ENCODE results near the gene MACROD2. TPM values are rescaled to one million over a fixed set of nuclear protein-coding genes. Genes with fewer than 3 reads are reported as not detected.

The MACROD2 gene
- total RNA-seq, 4 donors from 2014 or later = 8.7 to 17.8 (median 10.8) TPM

DNA sequence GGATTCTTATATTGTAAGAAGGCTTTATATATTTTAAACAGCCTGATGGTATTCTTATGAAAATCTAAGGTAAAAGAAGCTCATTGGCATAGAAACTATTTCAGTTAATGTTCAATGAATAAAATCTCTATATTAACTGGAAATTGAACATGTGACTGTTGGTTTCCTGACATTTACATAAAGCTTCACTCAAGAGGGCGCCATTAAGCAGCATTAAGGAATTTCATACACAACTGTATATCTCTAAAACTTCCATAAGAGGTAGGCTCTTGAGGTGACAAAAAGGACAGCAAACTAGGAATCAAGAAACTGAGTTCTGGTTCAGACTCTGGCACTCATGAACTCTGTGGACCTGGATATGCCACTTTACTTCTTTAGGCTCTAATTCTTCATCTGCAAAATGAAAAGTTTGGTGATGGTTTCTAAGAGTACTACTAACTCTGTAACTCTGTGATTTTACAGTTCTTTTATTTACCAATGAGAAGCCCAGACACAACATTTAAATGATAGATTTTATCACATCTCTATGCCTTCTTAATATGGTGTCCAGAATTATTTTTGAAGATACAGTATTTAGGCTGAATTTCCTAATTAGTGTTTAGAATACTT lies 194.6 kb downstream of the MACROD2 start:
- intact Hi-C loops (cut with DNase I) = no loop called here
- no peak overlapping the region for H3K4me3 ChIP-seq (replicated peaks in 1 of 3)
- no peaks in the 10 kb centered on the region for H3K27me3 ChIP-seq
- no peaks in the 10 kb centered on the region for H3K4me1 ChIP-seq
- H3K9me3 ChIP-seq = no peaks in the 10 kb centered on the region
- no peak for DNase-seq
- no peak overlapping the region for H3K27ac ChIP-seq
- 38 to 46% methylated on average over 1 of the region's 1 CpG for WGBS, 2 donors
- TF ChIP-seq POLR2A (IDR thresholded peaks at IDR 0.05) = no peak
- H3K36me3 ChIP-seq = no peaks in the 10 kb centered on the region

DNA sequence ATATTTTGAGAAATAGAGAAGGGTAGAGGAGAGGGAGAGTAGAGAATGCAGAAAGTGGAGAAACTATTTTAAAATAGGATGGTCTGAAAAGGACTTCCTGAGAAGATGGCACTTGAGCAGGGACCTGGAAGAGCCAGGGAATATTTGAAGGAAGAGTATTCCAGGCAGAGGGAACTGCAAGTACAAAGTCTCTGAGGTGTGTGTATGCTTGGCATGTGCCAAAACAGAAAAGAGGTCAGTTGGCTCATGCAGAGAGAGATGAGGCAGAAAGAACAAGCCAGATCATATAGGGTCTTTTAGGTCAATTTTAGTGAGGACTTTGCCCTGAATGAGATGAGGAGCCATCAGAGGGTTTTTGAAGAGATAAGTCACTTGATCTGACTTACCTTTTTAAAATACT lies 196.2 kb downstream of the MACROD2 start:
- H3K27me3 ChIP-seq = no peaks in the 10 kb centered on the region
- no peak overlapping the region for H3K27ac ChIP-seq
- H3K4me3 ChIP-seq (replicated peaks in 1 of 3) = no peak overlapping the region
- intact Hi-C loops (cut with DNase I) = no loop called here
- H3K36me3 ChIP-seq = no peaks in the 10 kb centered on the region
- DNase-seq = no peak
- no peaks in the 10 kb centered on the region for H3K9me3 ChIP-seq
- no peaks in the 10 kb centered on the region for H3K4me1 ChIP-seq
- TF ChIP-seq POLR2A (IDR thresholded peaks at IDR 0.05) = no peak
- TF ChIP-seq, protein P1, sequence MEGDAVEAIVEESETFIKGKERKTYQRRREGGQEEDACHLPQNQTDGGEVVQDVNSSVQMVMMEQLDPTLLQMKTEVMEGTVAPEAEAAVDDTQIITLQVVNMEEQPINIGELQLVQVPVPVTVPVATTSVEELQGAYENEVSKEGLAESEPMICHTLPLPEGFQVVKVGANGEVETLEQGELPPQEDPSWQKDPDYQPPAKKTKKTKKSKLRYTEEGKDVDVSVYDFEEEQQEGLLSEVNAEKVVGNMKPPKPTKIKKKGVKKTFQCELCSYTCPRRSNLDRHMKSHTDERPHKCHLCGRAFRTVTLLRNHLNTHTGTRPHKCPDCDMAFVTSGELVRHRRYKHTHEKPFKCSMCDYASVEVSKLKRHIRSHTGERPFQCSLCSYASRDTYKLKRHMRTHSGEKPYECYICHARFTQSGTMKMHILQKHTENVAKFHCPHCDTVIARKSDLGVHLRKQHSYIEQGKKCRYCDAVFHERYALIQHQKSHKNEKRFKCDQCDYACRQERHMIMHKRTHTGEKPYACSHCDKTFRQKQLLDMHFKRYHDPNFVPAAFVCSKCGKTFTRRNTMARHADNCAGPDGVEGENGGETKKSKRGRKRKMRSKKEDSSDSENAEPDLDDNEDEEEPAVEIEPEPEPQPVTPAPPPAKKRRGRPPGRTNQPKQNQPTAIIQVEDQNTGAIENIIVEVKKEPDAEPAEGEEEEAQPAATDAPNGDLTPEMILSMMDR (IDR thresholded peaks at IDR 0.05) = no peak

DNA sequence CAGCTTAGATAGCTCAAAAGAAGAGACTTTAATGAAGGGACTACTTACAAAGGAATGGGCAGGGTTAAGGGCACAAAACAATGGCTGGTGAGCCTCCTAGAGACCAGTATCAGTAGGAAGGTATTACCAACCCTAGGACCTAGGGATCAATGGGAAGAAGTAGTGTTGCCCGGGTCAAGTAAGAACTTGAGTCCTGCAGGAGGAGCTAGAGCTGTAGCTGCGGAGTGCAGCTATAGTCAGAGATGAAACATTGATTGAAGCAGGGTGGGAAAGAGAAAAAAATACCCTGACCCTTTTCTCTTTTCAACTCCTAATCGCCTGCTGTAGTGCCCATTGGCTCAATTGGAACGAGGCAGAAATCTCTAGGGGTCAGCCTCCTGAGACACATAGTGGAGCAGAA lies 198.1 kb downstream of the MACROD2 start:
- Histone ChIP-seq H3K27me3 (no peaks in the 10 kb centered on the region), H3K4me3 (replicated peaks in 1 of 3) (no peak overlapping the region), H3K27ac (no peak overlapping the region), H3K9me3 (no peaks in the 10 kb centered on the region), H3K4me1 (no peaks in the 10 kb centered on the region), H3K36me3 (no peaks in the 10 kb centered on the region)
- DNase-seq = no peak
- TF ChIP-seq, protein P1 (IDR thresholded peaks at IDR 0.05) = no peak
- no peak for TF ChIP-seq POLR2A (IDR thresholded peaks at IDR 0.05)
- intact Hi-C loops (cut with DNase I) = no loop called here
- 88 to 89% methylated on average over 4 of the region's 4 CpGs for WGBS, 2 donors

DNA sequence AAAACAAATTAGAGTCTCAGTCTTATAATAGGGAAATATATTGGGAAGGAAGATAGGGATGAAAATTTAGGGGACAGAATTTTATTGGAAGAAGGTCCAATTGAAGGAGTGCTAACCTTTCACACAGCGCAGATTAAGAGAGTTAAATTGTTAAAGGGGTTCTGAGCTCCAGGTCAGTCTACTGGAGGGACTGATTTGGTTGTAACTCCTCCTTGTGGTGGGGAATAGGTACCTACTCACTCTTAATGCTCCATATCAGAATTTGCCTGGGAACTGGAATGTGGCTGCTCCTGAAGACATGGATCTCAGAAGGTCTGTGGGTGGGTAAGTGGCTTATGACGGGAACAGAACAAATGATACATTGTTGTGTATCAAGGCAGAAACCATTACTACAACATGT lies 198.6 kb downstream of the MACROD2 start:
- Histone ChIP-seq H3K4me1 (no peaks in the 10 kb centered on the region), H3K27ac (no peak overlapping the region), H3K36me3 (no peaks in the 10 kb centered on the region), H3K4me3 (replicated peaks in 1 of 3) (no peak overlapping the region), H3K27me3 (no peaks in the 10 kb centered on the region), H3K9me3 (no peaks in the 10 kb centered on the region)
- DNase-seq = no peak
- WGBS, 2 donors = 98 to 100% methylated on average over 2 of the region's 2 CpGs
- intact Hi-C loops (cut with DNase I) = no loop called here
- TF ChIP-seq POLR2A (IDR thresholded peaks at IDR 0.05) = no peak
- TF ChIP-seq, protein P1 (IDR thresholded peaks at IDR 0.05) = no peak

DNA sequence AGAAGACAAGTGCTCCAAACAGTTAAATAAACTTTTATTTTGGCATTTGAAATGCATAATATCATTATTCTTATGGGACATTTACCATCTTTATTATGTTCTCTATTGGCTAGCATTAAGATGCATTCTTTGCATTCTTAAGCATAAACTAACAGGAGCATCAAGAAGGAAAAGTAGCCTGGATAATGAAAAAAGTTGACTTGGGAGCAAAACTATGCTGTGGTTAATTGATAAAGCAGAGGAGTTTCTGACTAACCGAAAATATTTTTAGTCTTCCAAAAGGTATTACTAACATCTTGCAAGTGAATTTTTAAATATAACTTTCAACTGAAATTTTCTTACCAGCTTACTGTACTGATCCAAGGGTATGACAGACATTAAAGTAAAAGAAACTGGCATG lies 201.8 kb downstream of the MACROD2 start:
- 88 to 90% methylated on average over 1 of the region's 1 CpG for WGBS, 2 donors
- no peaks in the 10 kb centered on the region for H3K9me3 ChIP-seq
- no peak overlapping the region for H3K4me3 ChIP-seq (replicated peaks in 1 of 3)
- no peaks in the 10 kb centered on the region for H3K27me3 ChIP-seq
- no peak for DNase-seq
- no peaks in the 10 kb centered on the region for H3K4me1 ChIP-seq
- no peaks in the 10 kb centered on the region for H3K36me3 ChIP-seq
- no peak for TF ChIP-seq POLR2A (IDR thresholded peaks at IDR 0.05)
- TF ChIP-seq, protein P1 (IDR thresholded peaks at IDR 0.05) = no peak
- intact Hi-C loops (cut with DNase I) = no loop called here
- no peak overlapping the region for H3K27ac ChIP-seq

DNA sequence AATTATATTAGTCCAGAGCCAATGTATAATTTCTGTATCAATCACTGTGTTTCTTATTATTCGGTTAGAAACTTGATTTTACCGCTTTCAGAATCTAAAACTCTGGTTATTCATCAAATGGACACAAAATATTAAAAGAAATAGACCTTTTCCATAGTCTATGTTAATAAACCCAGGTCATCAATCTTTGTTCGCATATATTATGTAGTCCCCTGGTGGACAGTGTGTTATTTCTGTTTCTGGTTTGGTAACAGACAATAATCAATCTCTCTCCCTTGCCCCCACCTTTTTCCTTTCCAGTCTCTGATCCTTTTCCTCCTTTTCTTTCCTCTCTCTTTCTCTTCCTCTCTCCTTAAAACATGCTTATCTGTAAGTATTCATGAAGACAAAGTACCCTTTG lies 203.1 kb downstream of the MACROD2 start:
- intact Hi-C loops (cut with DNase I) = no loop called here
- no peak overlapping the region for H3K4me3 ChIP-seq (replicated peaks in 1 of 3)
- no peak overlapping the region for H3K27ac ChIP-seq
- H3K4me1 ChIP-seq = no peaks in the 10 kb centered on the region
- no peaks in the 10 kb centered on the region for H3K9me3 ChIP-seq
- no peaks in the 10 kb centered on the region for H3K36me3 ChIP-seq
- no peaks in the 10 kb centered on the region for H3K27me3 ChIP-seq
- no peak for DNase-seq
- TF ChIP-seq, protein P1 (IDR thresholded peaks at IDR 0.05) = no peak
- no peak for TF ChIP-seq POLR2A (IDR thresholded peaks at IDR 0.05)
- 83 to 96% methylated on average over 3 of the region's 3 CpGs for WGBS, 2 donors
